DMS153 treated with DMSO at 0.1 percent for 48 hours (cell line): ENCODE data around the gene NCKIPSD.
A peak's percentile ranks its signal among the peaks of the same experiment; 100 is the strongest.

Source experiments
- DNase-seq: peaks from one replicate; lab custom pipeline; 2025; ENCODE audit not compliant: unreplicated experiment; lab: John Stamatoyannopoulos, UW

The NCKIPSD gene

DNA sequence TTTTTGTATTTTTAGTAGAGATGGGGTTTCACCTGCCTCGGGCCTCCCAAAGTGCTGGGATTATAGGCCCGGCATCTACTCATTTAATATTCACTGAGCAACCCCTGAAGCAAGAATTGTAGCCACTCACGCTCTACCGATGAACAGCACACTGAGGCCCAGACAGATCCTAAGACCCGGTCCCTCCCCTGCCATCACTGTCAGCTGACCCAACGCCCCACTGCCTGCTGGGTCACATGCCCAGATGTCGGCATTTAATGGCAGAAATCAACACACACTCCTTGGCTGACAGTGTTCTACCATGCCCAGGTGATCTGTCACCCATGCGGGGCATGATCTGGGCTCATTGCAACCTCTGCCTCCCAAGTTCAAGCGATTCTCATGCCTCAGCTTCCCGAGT, 60.9 kb downstream of the NCKIPSD start:
- no peak for DNase-seq

DNA sequence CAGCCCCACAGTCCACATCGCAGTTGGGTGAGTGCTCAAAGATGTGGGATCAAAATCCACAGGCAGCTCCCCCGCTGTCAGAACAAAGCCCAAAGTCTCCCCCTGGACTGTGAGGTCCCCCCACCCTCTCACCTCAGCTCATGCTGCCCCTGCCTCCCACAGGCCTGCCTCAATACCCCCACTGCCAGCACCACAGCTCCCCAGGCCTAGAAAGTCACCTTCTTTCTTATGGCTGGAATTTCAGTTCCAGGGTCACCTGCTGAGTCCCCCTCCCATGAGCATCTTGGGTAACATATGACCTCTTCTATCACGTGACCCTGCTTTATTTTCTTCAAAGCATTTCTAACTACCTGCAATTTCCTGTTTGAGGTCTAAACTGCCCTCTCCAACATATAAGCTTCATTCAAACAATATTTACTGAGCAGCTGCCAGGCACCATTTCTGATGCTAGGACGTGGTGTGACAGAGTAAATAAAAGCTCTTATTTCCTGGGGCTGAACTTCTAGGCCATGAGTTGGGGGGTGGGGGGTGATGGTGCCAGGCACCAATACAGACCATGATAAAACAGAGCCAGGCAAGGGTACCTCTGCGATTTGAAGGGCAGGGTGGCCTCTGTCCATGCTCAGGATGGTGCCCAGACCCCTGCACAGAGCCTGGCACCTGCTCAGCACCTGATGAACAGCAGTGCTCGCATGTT, 61.7 kb downstream of the NCKIPSD start:
- peak; percentile 59 for DNase-seq
